ENCODE data around the gene PCMTD2. TPM values are rescaled to one million over a fixed set of nuclear protein-coding genes. Genes with fewer than 3 reads are reported as not detected.

PCMTD2 gene
- total and polyA plus RNA-seq, 2 of the 13 experiments (the other 11 are each of a cell fraction or from before 2014, with no cell fraction given), result 47.0 to 76.9 TPM

- TF ChIP-seq REST (IDR thresholded peaks at IDR 0.05; ENCODE audit: borderline replicate concordance in 1 of 2, low read depth in 1 of 2, low read length in 2 of 2), result peak; percentile 1 to 9; a peak in 3 of 4 replicates
- peak; percentile 97 for TF ChIP-seq PRPF4 (IDR thresholded peaks at IDR 0.05; ENCODE audit: low read depth, low read length, poor library complexity, severe bottlenecking)
- TF ChIP-seq STAG1 (CRISPR knock-in tag; IDR thresholded peaks at IDR 0.05), result peak; percentile 81
- peak; percentile 52 for TF ChIP-seq YY1 (IDR thresholded peaks at IDR 0.05; ENCODE audit: insufficient read depth, insufficient replicate concordance, low read depth, low read length)
- peak; percentile 87 for TF ChIP-seq HNF1B (CRISPR knock-in tag; IDR thresholded peaks at IDR 0.05)
- TF ChIP-seq HDAC2 (CRISPR knock-in tag; IDR thresholded peaks at IDR 0.05), result peak; percentile 67; the same call in 1 of the 2 replicates
- peak; percentile 38 for TF ChIP-seq ZNF407 (CRISPR knock-in tag; IDR thresholded peaks at IDR 0.05; ENCODE audit: not compliant biosample characterization)
- TF ChIP-seq ZNF567 (CRISPR knock-in tag; IDR thresholded peaks at IDR 0.05; ENCODE audit: borderline replicate concordance), result 0 out of 2 replicates have a peak, but pooled peaks have one; percentile 63
- no peak for TF ChIP-seq MAFK (conservative IDR thresholded peaks at IDR 0.05 in 1 of 2, IDR thresholded peaks at IDR 0.05 in 1 of 2; ENCODE audit: low read length in 2 of 2)
- TF ChIP-seq LCORL (IDR thresholded peaks at IDR 0.05), result no peak
- TF ChIP-seq LCORL (CRISPR knock-in tag; IDR thresholded peaks at IDR 0.05), result peak; percentile 66; the same call in 1 of the 2 replicates
- peak; percentile 52; the same call in 1 of the 2 replicates for TF ChIP-seq ZFY (CRISPR knock-in tag; IDR thresholded peaks at IDR 0.05)
- TF ChIP-seq NFE2L1 (CRISPR knock-in tag; IDR thresholded peaks at IDR 0.05; ENCODE audit: borderline replicate concordance), result no peak
- 0 out of 2 replicates have a peak, but pooled peaks have one; percentile 11 for TF ChIP-seq CEBPG (CRISPR knock-in tag; IDR thresholded peaks at IDR 0.05)
Observed at GRCh38 chr20:64223526-64224067, 32.0 kb upstream of the PCMTD2 start (continued).
